HepG2 (cell line): Measurements from ENCODE around the gene ONECUT3. TPM values are rescaled to one million over a fixed set of nuclear protein-coding genes. Genes with fewer than 3 reads are reported as not detected.

ENCODE experiments used
- ELF3 ChIP-seq: IDR thresholded peaks from 2 replicates; pipeline ENCODE4 v1.6.1; 2016; ENCODE audit warnings: missing genetic modification reagents, missing compliant biosample characterization
- HIVEP1 ChIP-seq: sonication (generic); formaldehyde crosslinking; IDR thresholded peaks from 2 replicates; pipeline ENCODE4 v1.4.0; 2020; ENCODE audit warnings: mild to moderate bottlenecking, missing genetic modification reagents
- HOXA5 ChIP-seq: sonication (generic); formaldehyde crosslinking; IDR thresholded peaks from 2 replicates; pipeline ENCODE4 v1.4.0; 2020; ENCODE audit warnings: missing genetic modification reagents
- MIXL1 ChIP-seq: IDR thresholded peaks from 2 replicates; pipeline ENCODE4 v1.6.1; 2016
- NFAT5 ChIP-seq: sonication (generic); formaldehyde crosslinking; IDR thresholded peaks from 2 replicates; pipeline ENCODE4 v1.4.0; 2020; ENCODE audit warnings: missing genetic modification reagents
- ZBTB8A ChIP-seq: sonication (generic); formaldehyde crosslinking; IDR thresholded peaks from 2 replicates; pipeline ENCODE4 v1.4.0; 2020; ENCODE audit warnings: mild to moderate bottlenecking, low read depth, missing genetic modification reagents, borderline replicate concordance
- ZFP36L1 ChIP-seq: sonication (generic); formaldehyde crosslinking; IDR thresholded peaks from 2 replicates; pipeline ENCODE4 v1.8.0; 2022; ENCODE audit warnings: mild to moderate bottlenecking, missing genetic modification reagents, moderate library complexity
- ZMYM4 ChIP-seq: sonication (generic); formaldehyde crosslinking; IDR thresholded peaks from 2 replicates; pipeline ENCODE4 v1.8.1; 2023; ENCODE audit warnings: mild to moderate bottlenecking, missing genetic modification reagents
- ZNF224 ChIP-seq: sonication (generic); formaldehyde crosslinking; IDR thresholded peaks from 2 replicates; pipeline ENCODE4 v1.5.0; 2020; ENCODE audit warnings: mild to moderate bottlenecking, missing genetic modification reagents
- ZNF256 ChIP-seq: sonication (generic); formaldehyde crosslinking; conservative IDR thresholded peaks from 2 replicates; pipeline ENCODE4 v1.4.0; 2020; ENCODE audit warnings: missing genetic modification reagents
- ZNF3 ChIP-seq: IDR thresholded peaks from 2 replicates; pipeline ENCODE4 v1.7.0; 2017; ENCODE audit warnings: inconsistent platforms
- ZSCAN12 ChIP-seq: sonication (generic); formaldehyde crosslinking; IDR thresholded peaks from 2 replicates; pipeline ENCODE4 v1.9.0; 2021; ENCODE audit warnings: mild to moderate bottlenecking, missing genetic modification reagents
- polyA plus RNA-seq, 8 experiments: library from polyadenylated mRNA; depleted of rRNA in 3 of 8; stranded (reverse) in 7 of 8; unstranded in 1 of 8; fragments of >200 nt; fragmentation: Illumina TruSeq in 4 of 8; extraction: Trizol in 4 of 8; gene quantifications; 2 replicates each; pipeline versions ENCODE4 v1.2.1 to v1.2.3, GENCODE V29; 2011 to 2016; ENCODE audit warnings: low read depth in 4 of 8, missing spikeins in 1 of 8, mixed read lengths in 1 of 8; ENCODE audit not compliant: insufficient read depth in 1 of 8
- total RNA-seq, 5 experiments: library from RNA; depleted of rRNA; stranded (reverse); fragments of >200 nt; fragmentation: Illumina TruSeq; extraction: Trizol; gene quantifications; 2 replicates each; pipeline ENCODE4 v1.2.3, GENCODE V29; 2016; ENCODE audit warnings: low read depth in 1 of 5
- TF ChIP-seq, protein P1 (sequence below): sonication (generic); formaldehyde crosslinking; IDR thresholded peaks from 2 replicates; pipeline ENCODE4 v1.9.0; 2022; ENCODE audit warnings: low read depth, missing genetic modification reagents
- TF ChIP-seq, protein P2 (sequence below): sonication (generic); formaldehyde crosslinking; IDR thresholded peaks from 2 replicates; pipeline ENCODE4 v1.4.0; 2020; ENCODE audit warnings: missing genetic modification reagents
- TF ChIP-seq, protein P3 (sequence below): sonication (generic); formaldehyde crosslinking; IDR thresholded peaks from 2 replicates; pipeline ENCODE4 v1.5.1; 2020; ENCODE audit warnings: mild to moderate bottlenecking, missing genetic modification reagents, moderate library complexity

ONECUT3 gene
- total and polyA plus RNA-seq, 2 of the 13 experiments (the other 11 are each of a cell fraction or from before 2014, with no cell fraction given), result under 0.01 TPM; not detected in 1

DNA sequence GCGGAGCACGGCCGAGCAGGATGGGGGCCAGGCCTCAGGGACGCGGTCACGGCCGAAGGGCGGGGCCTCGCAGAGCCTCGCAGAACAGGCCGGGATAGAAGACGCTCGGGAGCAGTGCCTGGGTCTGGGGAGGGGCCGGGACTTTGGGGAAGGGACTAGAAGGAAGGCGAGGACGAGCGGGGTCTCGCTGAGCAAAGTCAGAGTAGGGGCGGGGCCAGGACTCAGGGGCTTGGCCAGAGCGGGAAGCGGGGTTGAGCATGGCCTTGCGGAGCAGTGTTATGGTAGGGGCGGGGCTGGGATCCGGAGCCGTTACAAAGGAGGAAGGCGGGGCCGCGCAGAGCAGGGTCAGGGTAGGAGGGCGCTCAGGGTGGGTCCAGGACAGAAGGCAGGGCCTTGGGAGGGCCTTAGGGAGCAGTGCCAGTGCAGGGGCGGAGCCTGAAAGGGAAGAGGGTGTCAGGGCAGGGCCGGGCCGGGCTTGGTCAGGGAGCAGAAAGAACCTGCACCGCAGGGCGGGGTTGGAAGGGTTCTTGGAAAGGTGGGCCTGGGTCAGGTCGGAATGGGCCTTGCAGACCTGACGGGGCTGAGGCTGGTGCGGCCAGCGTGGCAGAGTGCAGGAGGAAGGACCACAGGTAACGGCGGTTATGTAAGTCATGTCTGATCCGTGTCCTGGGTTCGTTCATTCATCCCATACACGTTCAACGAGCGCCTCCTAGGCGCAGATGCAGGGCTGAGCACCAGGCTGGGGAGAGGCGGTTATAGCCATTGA, 59.3 kb downstream of the ONECUT3 start (continued):
- TF ChIP-seq, protein P1, sequence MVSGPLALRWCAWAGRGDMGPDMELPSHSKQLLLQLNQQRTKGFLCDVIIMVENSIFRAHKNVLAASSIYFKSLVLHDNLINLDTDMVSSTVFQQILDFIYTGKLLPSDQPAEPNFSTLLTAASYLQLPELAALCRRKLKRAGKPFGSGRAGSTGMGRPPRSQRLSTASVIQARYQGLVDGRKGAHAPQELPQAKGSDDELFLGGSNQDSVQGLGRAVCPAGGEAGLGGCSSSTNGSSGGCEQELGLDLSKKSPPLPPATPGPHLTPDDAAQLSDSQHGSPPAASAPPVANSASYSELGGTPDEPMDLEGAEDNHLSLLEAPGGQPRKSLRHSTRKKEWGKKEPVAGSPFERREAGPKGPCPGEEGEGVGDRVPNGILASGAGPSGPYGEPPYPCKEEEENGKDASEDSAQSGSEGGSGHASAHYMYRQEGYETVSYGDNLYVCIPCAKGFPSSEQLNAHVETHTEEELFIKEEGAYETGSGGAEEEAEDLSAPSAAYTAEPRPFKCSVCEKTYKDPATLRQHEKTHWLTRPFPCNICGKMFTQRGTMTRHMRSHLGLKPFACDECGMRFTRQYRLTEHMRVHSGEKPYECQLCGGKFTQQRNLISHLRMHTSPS (CRISPR knock-in tag), result peak; percentile 59; the same call in 1 of the 2 replicates
- TF ChIP-seq, protein P2, sequence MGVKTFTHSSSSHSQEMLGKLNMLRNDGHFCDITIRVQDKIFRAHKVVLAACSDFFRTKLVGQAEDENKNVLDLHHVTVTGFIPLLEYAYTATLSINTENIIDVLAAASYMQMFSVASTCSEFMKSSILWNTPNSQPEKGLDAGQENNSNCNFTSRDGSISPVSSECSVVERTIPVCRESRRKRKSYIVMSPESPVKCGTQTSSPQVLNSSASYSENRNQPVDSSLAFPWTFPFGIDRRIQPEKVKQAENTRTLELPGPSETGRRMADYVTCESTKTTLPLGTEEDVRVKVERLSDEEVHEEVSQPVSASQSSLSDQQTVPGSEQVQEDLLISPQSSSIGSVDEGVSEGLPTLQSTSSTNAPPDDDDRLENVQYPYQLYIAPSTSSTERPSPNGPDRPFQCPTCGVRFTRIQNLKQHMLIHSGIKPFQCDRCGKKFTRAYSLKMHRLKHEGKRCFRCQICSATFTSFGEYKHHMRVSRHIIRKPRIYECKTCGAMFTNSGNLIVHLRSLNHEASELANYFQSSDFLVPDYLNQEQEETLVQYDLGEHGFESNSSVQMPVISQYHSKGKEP (CRISPR knock-in tag), result 0 out of 2 replicates have a peak, but pooled peaks have one; percentile 19
- TF ChIP-seq, protein P3, sequence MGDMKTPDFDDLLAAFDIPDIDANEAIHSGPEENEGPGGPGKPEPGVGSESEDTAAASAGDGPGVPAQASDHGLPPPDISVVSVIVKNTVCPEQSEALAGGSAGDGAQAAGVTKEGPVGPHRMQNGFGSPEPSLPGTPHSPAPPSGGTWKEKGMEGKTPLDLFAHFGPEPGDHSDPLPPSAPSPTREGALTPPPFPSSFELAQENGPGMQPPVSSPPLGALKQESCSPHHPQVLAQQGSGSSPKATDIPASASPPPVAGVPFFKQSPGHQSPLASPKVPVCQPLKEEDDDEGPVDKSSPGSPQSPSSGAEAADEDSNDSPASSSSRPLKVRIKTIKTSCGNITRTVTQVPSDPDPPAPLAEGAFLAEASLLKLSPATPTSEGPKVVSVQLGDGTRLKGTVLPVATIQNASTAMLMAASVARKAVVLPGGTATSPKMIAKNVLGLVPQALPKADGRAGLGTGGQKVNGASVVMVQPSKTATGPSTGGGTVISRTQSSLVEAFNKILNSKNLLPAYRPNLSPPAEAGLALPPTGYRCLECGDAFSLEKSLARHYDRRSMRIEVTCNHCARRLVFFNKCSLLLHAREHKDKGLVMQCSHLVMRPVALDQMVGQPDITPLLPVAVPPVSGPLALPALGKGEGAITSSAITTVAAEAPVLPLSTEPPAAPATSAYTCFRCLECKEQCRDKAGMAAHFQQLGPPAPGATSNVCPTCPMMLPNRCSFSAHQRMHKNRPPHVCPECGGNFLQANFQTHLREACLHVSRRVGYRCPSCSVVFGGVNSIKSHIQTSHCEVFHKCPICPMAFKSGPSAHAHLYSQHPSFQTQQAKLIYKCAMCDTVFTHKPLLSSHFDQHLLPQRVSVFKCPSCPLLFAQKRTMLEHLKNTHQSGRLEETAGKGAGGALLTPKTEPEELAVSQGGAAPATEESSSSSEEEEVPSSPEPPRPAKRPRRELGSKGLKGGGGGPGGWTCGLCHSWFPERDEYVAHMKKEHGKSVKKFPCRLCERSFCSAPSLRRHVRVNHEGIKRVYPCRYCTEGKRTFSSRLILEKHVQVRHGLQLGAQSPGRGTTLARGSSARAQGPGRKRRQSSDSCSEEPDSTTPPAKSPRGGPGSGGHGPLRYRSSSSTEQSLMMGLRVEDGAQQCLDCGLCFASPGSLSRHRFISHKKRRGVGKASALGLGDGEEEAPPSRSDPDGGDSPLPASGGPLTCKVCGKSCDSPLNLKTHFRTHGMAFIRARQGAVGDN, result peak; percentile 81
- no peak; the same call in 1 of the 2 replicates for TF ChIP-seq ZNF256
- TF ChIP-seq ELF3 (CRISPR knock-in tag), result peak; percentile 75
- 0 out of 2 replicates have a peak, but pooled peaks have one; percentile 13 for TF ChIP-seq HIVEP1 (CRISPR knock-in tag)
- 0 out of 2 replicates have a peak, but pooled peaks have one; percentile 17 for TF ChIP-seq ZNF224 (CRISPR knock-in tag)
- no peak for TF ChIP-seq ZNF3 (CRISPR knock-in tag)
- peak; percentile 91 for TF ChIP-seq ZFP36L1 (CRISPR knock-in tag)
- 0 out of 2 replicates have a peak, but pooled peaks have one; percentile 11 for TF ChIP-seq MIXL1
- no peak for TF ChIP-seq NFAT5 (CRISPR knock-in tag)
- TF ChIP-seq ZSCAN12 (CRISPR knock-in tag), result 0 out of 2 replicates have a peak, but pooled peaks have one; percentile 23
- 0 out of 2 replicates have a peak, but pooled peaks have one; percentile 22 for TF ChIP-seq HOXA5 (CRISPR knock-in tag)
- peak; percentile 57; the same call in 1 of the 2 replicates for TF ChIP-seq ZMYM4
- no peak for TF ChIP-seq ZBTB8A (CRISPR knock-in tag)
